ENCODE measurements around the gene ANP32E. TPM values are rescaled to one million over a fixed set of nuclear protein-coding genes. Genes with fewer than 3 reads are reported as not detected.
"Not testable (repeated sequence)": the region's sequence is repeated elsewhere in the genome, so short reads cannot be mapped to it uniquely, and the experiment has no call there.

Gene ANP32E
- total and polyA plus RNA-seq, 9 of the 15 experiments (the other 6 are each of a cell fraction or from before 2014, with no cell fraction given): 60.4 to 197 (median 104) TPM

- no peak for TF ChIP-seq ZNF395 (CRISPR knock-in tag; IDR thresholded peaks at IDR 0.05)
- no peak for TF ChIP-seq USF1 (CRISPR knock-in tag; IDR thresholded peaks at IDR 0.05)
- TF ChIP-seq CHD2 (IDR thresholded peaks at IDR 0.05; ENCODE audit: low read depth, low read length): no peak
- TF ChIP-seq LARP7 (IDR thresholded peaks at IDR 0.05): no peak
Observed at GRCh38 chr1:150210706-150211105, 25.2 kb downstream of the ANP32E start (continued).

GRCh38 chr1:150210091-150210490, 25.8 kb downstream of the ANP32E start:
- H3K4me3 ChIP-seq: no peak overlapping the region
- POLR2A ChIA-PET: interaction anchor here (0.8 kb wide), 1 partner anchor 15 kb away, joined by 3 read pairs; no protein-coding TSS in a partner anchor
- intact Hi-C loops (cut with micrococcal nuclease): no loop called here
- in situ Hi-C loops (cut with MboI): no loop called here
- no peak overlapping the region for H3K4me2 ChIP-seq (ENCODE audit: insufficient read depth, low read length)
- no peak overlapping the region for H3K9ac ChIP-seq (ENCODE audit: insufficient read depth in 1 of 2, low read depth in 2 of 2, low read length in 2 of 2)
- ATAC-seq (no peak), DNase-seq (ENCODE audit: extremely low read depth in 1 of 4, low spot score in 3 of 4) (no peak), FAIRE-seq (no peak)
- H3K27me3 ChIP-seq (ENCODE audit: control insufficient read depth in 2 of 2, insufficient read depth in 2 of 2, low read length in 2 of 2): no peaks in the 10 kb centered on the region; a peak in 1 of 5 replicates
- H2AFZ ChIP-seq (ENCODE audit: low read depth, low read length): no peak overlapping the region
- CTCF ChIA-PET (ENCODE audit: low intra/inter-chr PET ratio): no interaction called here
- H3K4me1 ChIP-seq (replicated peaks in 1 of 2; ENCODE audit: control insufficient read depth in 2 of 2, insufficient read depth in 2 of 2, low read length in 2 of 2): 0 out of 5 replicates have a peak, but pooled peaks cover 0 to 3% of the 10 kb centered on the region in 2 experiments
- BruUV-seq (replicated peaks): no TSS peak
- no peaks in the 10 kb centered on the region for H4K20me1 ChIP-seq (replicated peaks; ENCODE audit: control insufficient read depth, insufficient read depth, low read length)
- no peak overlapping the region for H3K27ac ChIP-seq (ENCODE audit: extremely low read depth, low read depth, low read length)
- no peak for TF ChIP-seq DDX20 (tag; IDR thresholded peaks at IDR 0.05; ENCODE audit: low read depth)
- no peaks in the 10 kb centered on the region for H3K36me3 ChIP-seq (ENCODE audit: control insufficient read depth, insufficient read depth, low read length)
- no peaks in the 10 kb centered on the region for H3K9me1 ChIP-seq (ENCODE audit: control insufficient read depth, insufficient read depth, low read length)
- H3K9me3 ChIP-seq (replicated peaks; ENCODE audit: control insufficient read depth, insufficient read depth, low read depth, low read length): no peaks in the 10 kb centered on the region
- WGBS (ENCODE audit: insufficient coverage, low coverage, missing lambda C conversion rate): 25% methylated on average over 4 of the region's 4 CpGs
- no peaks in the 10 kb centered on the region for H3K79me2 ChIP-seq (ENCODE audit: control insufficient read depth, insufficient read depth, low read length)

GRCh38 chr1:150208460-150208859, 27.5 kb downstream of the ANP32E start:
- H3K4me2 ChIP-seq (ENCODE audit: insufficient read depth, low read length); FAIRE-seq; CTCF ChIA-PET (ENCODE audit: low intra/inter-chr PET ratio); H4K20me1 ChIP-seq (replicated peaks; ENCODE audit: control insufficient read depth, insufficient read depth, low read length); in situ Hi-C loops (cut with MboI); H3K79me2 ChIP-seq (ENCODE audit: control insufficient read depth, insufficient read depth, low read length); H3K9me1 ChIP-seq (ENCODE audit: control insufficient read depth, insufficient read depth, low read length); H3K27ac ChIP-seq (ENCODE audit: extremely low read depth, low read depth, low read length); H3K27me3 ChIP-seq (ENCODE audit: control insufficient read depth in 2 of 2, insufficient read depth in 2 of 2, low read length in 2 of 2); H3K4me3 ChIP-seq; H3K9ac ChIP-seq (ENCODE audit: insufficient read depth in 1 of 2, low read depth in 2 of 2, low read length in 2 of 2); intact Hi-C loops (cut with micrococcal nuclease); H3K9me3 ChIP-seq (replicated peaks; ENCODE audit: control insufficient read depth, insufficient read depth, low read depth, low read length); H3K4me1 ChIP-seq (replicated peaks in 1 of 2; ENCODE audit: control insufficient read depth in 2 of 2, insufficient read depth in 2 of 2, low read length in 2 of 2); H3K36me3 ChIP-seq (ENCODE audit: control insufficient read depth, insufficient read depth, low read length); DNase-seq (ENCODE audit: extremely low read depth in 1 of 4, low spot score in 3 of 4); H2AFZ ChIP-seq (ENCODE audit: low read depth, low read length); BruUV-seq (replicated peaks); ATAC-seq: not testable (repeated sequence)
- WGBS (ENCODE audit: insufficient coverage, low coverage, missing lambda C conversion rate): 72% methylated on average over 6 of the region's 6 CpGs
- POLR2A ChIA-PET: interaction anchor here (2.0 kb wide), 1 partner anchor 20 kb away, joined by 8 read pairs; no protein-coding TSS in a partner anchor

Data from K562 (cell line).